NCI-H1436 treated with DMSO at 0.1 percent for 48 hours (cell line): ENCODE data around the gene CCDC178.
"Not testable (repeated sequence)": the region's sequence is repeated elsewhere in the genome, so short reads cannot be mapped to it uniquely, and the experiment has no call there.

Experiments
- DNase-seq: peaks from one replicate; lab custom pipeline; 2025; lab: John Stamatoyannopoulos, UW

The CCDC178 gene

GRCh38 chr18:33355263-33355662 lies 85.3 kb downstream of the CCDC178 start:
- no peak for DNase-seq

DNA sequence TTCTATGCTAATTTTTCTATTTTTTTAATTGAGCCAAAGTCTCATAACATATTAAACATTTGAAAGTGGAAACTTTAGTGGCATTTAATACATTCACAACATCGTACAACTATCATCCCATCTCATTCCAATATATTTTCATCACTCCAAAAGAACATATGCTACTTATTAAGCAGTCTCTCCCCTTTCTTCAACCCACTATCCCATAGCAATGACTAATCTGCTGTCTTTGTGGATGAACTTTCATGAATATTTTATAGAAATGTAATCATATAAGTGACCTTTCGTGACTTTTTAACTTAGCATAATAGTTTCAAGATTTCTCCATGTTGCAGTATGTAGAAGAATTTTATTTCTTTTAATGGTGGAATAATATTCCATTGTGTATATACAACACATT lies 90.3 kb downstream of the CCDC178 start:
- DNase-seq = no peak

DNA sequence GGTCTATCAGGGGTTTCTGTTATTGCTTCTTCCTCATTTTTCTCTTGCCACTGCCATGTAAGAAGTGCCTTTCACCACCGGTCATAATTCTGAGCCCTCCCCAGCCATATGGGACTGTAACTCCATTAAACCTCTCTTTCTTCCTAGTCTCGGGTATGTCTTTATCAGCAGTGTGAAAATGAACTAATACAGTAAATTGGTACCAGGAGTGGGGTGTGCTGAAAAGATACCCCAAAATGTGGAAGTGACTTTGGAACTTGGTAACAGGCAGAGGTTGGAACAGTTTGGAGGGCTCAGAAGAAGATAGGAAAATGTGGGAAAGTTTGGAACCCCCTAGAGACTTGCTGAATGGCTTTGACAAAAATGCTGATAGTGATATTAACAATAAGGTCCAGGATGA lies 100.8 kb downstream of the CCDC178 start:
- DNase-seq = not testable (repeated sequence)

DNA sequence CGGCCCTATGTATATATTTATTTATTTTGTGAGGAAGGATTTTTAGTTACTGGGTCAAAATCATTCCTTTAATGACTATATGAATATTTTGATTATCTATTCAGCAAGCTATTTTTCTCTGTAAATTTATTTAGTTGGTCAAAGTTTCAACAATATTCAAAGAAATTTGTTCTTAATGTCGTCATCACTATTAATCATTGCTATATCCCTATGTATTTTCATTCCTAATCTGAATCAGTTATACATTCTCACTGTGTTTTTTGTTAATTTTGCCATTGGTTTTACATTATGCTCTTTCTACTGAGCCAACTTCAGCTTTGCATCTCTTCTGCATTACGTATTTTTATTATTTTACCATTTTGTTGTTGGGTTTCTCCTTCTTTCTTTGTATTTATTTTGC lies 105.7 kb downstream of the CCDC178 start:
- no peak for DNase-seq

DNA sequence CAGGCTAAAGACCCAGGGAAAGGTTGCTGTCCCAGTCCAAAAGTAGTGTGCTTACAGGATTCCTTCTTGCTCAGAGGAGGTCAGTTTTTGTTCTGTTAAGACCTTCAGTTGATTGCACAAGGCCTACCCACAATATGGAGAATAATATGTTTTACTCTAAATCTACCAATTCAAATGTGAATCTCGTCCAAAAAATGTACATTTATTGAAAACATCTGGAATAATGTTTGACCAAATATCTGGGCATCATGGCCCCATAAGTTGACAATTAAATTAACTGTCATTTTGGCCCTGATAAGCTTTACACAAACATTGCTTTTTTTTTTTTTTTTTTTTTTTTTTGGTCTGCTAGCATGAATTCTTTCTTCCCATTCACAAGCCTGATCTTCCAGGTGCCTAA lies 109.8 kb downstream of the CCDC178 start:
- no peak for DNase-seq

- no peak for DNase-seq
Observed at GRCh38 chr18:33326975-33327374, 113.5 kb downstream of the CCDC178 start.

GRCh38 chr18:33317640-33318039 lies 122.9 kb downstream of the CCDC178 start:
- no peak for DNase-seq

GRCh38 chr18:33316146-33316587 lies 124.4 kb downstream of the CCDC178 start:
- DNase-seq = no peak

- DNase-seq = no peak
Observed at GRCh38 chr18:33307520-33307919, 133.0 kb downstream of the CCDC178 start.

GRCh38 chr18:33304277-33304676 lies 136.2 kb downstream of the CCDC178 start:
- DNase-seq = no peak

DNA sequence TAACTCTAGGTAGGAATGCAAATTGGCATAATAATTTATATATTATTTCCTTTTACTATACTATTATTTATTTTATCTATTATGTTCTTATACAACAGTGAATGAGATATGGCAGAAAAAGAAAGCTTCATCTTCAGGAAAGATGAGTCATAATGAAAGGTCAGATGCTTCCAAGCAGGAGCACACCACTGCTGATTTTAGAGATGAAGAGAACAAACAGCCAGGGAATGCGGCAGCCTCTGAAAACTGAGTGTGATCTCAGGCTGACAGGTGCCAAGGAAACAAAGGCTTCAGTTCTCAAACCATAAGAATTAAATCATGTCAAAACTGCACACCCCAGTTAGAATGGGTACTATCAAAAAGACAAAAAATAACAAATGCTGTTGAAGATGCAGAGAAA lies 149.0 kb downstream of the CCDC178 start:
- no peak for DNase-seq

DNA sequence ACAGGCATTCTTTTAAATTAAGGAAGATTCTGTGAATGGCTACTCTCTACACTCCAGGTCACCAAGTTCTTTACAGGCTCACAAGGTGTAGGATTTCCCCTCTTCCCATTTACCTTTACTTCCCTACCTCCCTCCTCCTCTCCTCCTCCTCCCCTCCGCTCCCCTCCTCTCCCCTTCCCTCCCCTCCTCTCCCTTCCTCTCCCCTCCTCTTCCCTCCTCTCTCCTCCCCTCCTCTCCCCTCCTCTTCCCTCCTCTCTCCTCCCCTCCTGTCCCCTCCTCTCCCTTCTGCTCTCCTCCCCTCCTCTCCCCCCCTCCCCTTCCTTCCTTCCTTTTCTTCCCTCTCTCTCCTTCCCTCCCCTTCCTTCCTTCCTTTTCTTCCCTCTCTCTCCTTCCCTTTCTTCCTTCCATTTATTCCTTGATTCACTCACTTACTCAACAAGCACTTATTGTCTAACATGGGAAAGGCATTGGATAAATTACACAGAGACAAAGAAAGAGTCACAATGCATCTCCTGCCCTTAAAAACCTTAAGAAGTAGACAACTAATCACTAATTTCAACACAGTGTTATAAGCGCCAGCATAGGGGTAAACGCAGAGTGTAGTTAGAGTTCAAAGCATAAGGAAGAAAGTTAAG lies 152.3 kb downstream of the CCDC178 start:
- DNase-seq = no peak

- no peak for DNase-seq
Observed at GRCh38 chr18:33282709-33283333, 157.7 kb downstream of the CCDC178 start.

- no peak for DNase-seq
Observed at GRCh38 chr18:33282142-33282541, 158.4 kb downstream of the CCDC178 start.

DNA sequence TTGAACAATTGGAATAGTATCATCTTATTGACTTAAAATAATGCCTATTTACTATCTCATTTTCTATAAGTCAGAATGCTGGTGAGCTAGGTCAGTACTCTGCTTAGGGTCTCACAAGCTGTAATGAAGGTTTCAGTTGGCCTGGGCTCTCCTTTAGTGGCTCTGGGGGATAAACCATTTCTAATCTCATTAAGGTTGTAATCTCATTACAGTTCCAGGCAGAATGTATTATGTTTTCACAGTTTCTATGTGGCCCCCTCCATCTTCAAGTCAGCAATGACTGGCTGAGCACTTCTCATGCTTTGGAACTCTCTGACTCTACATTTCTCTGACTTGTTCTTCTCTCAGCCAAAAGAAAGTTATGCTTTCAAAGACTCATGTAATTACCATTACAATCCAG lies 163.1 kb downstream of the CCDC178 start:
- DNase-seq = no peak

DNA sequence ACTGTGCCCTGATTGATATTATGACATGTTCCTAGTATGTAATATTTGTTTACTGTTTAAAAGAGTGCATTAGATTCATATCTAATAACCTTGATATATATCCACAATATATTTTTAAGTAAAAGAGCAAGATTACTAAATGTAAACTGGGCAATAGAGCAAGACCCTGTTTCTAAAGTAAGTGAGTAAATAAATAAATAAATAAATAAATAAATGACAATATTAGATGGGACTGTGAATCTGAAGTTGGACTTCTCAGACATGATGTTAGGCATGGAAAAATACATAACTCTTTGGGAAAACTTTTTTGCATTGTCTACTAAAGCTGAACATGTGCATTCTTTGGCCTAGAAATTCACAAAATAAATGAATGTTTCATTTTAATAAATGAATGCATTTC lies 164.7 kb downstream of the CCDC178 start:
- DNase-seq = no peak

- DNase-seq = no peak
Observed at GRCh38 chr18:33270297-33270696, 170.2 kb downstream of the CCDC178 start.

DNA sequence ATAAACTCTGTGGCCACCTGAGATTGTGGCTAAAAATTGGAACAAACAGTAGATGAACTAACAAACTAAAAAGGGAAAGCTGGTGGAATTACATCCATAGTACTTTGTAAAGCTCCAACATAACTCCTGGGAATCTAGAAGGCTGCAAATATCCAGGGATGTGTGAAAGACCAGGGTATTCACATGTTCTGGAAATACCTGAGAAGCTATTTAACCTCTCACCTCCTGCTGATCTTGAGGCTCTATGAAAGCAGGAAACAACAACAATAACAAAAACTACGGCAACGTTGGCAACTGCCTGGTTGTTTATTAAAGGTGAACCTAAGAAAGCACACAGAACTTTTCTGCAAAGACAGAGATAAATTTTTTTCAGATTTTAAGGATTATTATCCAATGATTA lies 171.3 kb downstream of the CCDC178 start:
- no peak for DNase-seq

GRCh38 chr18:33264566-33264965 lies 176.0 kb downstream of the CCDC178 start:
- DNase-seq = no peak

- DNase-seq = no peak
Observed at GRCh38 chr18:33239298-33239697, 201.2 kb downstream of the CCDC178 start.

DNA sequence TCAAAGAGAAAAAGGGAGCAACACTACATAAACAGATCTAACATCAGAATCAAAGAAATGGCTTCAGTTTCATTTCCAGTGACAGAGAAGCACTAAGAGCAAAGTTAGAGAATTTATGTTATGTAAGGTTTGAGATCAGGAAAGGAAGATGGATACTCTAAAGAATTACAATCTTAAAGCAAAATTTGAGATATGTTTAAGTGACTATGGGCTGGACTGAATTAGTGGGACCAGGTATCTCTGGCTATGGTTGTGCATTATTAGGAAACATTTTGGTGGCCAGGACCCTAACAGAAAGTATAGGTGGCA lies 208.2 kb downstream of the CCDC178 start:
- DNase-seq = no peak

DNA sequence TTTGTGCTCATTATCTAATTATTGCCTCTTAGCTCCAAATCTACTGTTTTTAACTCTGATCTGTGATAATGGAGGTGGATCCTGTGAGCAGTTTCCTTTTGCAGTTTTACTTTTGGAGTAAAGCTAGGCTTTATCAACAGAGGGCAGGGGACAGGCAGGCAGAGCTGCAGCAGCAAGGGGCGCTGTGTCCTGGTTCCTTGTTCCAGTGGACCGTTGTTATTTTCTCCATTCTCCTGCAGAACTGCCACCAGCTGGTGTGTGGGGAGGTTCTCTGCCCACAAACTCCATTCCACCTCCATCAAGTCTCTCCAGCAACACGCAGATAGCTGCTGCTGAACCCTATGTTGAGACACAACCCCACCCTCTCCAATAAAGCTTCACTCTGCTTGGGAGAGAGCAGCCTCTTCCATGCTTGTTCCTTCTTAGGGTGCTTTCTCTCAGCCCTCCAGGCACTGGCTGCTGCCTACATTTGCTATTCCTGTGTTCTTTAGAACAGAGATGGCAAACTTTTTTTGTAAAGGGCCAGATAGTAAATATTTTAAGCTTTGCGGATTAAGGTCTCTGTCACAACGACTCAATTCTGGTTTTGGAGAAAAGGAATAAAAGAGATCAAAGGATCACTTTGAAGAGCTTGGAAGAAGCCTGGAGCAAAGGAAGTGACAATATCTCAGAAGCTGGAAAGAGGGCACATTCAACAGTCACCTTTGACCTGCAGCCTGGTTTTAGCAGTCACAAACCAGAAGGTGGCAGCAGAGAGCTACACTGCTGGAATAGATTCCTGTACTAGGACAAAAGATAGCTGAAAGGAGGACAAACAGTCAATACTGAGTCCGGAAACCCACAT lies 208.8 kb downstream of the CCDC178 start:
- peak; percentile 26 for DNase-seq

GRCh38 chr18:33212363-33212762 lies 228.2 kb downstream of the CCDC178 start:
- peak; percentile 91 for DNase-seq
